Measurements from ENCODE around the gene CFD.
"Not testable (repeated sequence)": the region's sequence is repeated elsewhere in the genome, so short reads cannot be mapped to it uniquely, and the experiment has no call there.

CFD gene

DNA sequence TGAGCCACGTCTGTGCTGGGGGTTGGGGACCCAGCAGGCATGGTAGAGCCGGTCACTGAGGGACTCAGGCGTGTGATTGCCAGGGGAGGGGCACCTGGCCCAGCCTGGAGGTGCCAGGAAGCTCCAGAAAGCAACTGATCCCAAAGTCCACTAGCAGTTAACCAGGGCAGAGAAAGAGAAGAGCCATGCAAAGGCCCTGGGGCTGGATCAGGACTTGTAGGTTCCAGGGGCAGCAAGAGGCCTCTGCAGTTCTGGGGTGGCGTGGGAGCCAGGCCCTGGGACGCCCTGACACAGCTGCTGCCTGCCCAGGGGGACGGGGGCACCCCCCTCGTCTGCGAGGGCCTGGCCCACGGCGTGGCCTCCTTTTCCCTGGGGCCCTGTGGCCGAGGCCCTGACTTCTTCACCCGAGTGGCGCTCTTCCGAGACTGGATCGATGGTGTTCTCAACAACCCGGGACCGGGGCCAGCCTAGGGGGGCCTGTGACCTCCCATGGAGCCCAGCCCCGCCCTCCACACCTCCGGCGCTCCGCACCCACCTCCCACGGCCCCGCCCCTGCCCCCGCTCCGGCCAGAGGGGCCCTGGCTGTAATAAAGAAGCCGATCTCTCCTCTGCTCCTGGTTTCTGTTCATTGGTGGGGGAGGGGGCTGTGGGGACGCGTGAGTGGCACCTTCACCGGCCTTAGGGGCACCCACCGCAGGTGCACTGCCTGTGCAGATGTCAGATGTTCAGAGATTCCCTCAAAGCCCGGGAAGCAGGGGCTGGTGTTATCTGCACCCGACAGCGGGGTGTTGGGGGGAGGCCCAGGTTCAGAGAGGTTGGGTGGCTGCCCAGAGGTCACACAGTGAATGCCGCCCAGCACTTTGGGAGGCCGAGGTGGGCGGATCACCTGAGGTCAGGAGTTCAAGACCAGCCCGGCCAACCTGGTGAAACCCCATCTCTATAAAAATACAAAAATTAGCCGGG is 27.8 kb upstream of the CFD start:
- no peaks in the 10 kb centered on the region for H3K36me3 ChIP-seq (ENCODE audit: control insufficient read depth, insufficient read depth, low read length)
- H3K27me3 ChIP-seq (ENCODE audit: control insufficient read depth, insufficient read depth, low read length), result peaks cover 26% of the 10 kb centered on the region
- H3K9ac ChIP-seq (ENCODE audit: low read length), result no peak overlapping the region
- H3K4me1 ChIP-seq (ENCODE audit: control insufficient read depth, insufficient read depth, low read length), result peaks cover 6% of the 10 kb centered on the region
- no peak overlapping the region for H3K4me3 ChIP-seq (ENCODE audit: low read length)
- H3K9me3 ChIP-seq (ENCODE audit: control insufficient read depth, low read length), result no peaks in the 10 kb centered on the region

DNA sequence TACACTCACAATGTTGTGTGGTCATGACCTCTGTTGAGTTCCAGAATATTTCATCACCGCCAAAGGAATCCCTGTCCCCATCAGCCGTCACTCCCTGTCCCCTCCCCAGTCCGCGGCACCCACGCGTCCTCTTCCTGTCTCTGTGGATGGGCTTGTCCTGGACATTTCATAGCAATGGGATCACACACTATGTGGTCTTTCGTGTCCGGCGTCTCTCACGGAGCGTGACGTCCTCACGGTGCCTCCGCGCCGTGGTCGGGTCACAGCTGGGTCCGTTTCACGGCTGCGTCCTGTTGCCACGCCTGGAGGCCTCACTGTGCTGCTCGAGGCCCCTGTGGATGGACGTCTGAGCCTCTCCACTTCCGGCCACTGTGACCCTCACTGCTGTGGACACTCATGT is 25.2 kb upstream of the CFD start:
- no peaks in the 10 kb centered on the region for H3K9me3 ChIP-seq (ENCODE audit: control insufficient read depth, low read length)
- H3K9ac ChIP-seq (ENCODE audit: low read length), result no peak overlapping the region
- H3K36me3 ChIP-seq (ENCODE audit: control insufficient read depth, insufficient read depth, low read length), result no peaks in the 10 kb centered on the region
- peaks cover 3% of the 10 kb centered on the region for H3K4me1 ChIP-seq (ENCODE audit: control insufficient read depth, insufficient read depth, low read length)
- peaks cover 35% of the 10 kb centered on the region for H3K27me3 ChIP-seq (ENCODE audit: control insufficient read depth, insufficient read depth, low read length)
- no peak overlapping the region for H3K4me3 ChIP-seq (ENCODE audit: low read length)

DNA sequence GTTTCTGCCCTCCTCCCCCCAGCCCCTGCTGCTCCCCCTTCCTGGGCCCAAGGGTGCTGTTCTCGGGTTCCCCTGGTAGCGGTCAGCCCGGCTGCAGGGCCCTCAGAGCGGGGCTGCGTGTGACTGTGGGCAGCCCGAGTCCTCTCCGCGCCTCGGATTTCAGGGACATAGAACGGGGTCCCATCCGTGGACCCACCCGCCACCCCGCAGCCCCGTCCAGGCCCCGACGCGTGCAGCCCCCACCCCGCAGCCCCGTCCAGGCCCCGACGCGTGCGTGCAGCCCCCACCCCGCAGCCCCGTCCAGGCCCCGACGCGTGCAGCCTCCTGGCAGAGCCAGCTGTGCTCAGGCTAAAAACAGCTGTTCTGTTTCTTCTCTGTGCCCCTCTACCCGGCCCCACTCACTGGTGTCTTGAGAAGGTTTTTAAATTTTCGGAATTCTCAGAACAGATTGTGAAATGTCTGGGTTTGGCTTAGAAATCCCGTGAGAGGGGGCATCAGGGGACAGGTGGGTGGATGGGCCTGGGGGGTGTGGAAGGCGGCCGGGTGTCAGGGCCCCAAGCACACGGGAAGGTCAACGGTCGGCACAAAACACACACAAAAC is 24.2 kb upstream of the CFD start:
- Histone ChIP-seq H3K9ac (ENCODE audit: low read length) (no peak overlapping the region), H3K36me3 (ENCODE audit: control insufficient read depth, insufficient read depth, low read length) (no peaks in the 10 kb centered on the region), H3K9me3 (ENCODE audit: control insufficient read depth, low read length) (no peaks in the 10 kb centered on the region), H3K27me3 (ENCODE audit: control insufficient read depth, insufficient read depth, low read length) (peaks cover 33% of the 10 kb centered on the region), H3K4me3 (ENCODE audit: low read length) (no peak overlapping the region), H3K4me1 (ENCODE audit: control insufficient read depth, insufficient read depth, low read length) (peaks cover 4% of the 10 kb centered on the region)

DNA sequence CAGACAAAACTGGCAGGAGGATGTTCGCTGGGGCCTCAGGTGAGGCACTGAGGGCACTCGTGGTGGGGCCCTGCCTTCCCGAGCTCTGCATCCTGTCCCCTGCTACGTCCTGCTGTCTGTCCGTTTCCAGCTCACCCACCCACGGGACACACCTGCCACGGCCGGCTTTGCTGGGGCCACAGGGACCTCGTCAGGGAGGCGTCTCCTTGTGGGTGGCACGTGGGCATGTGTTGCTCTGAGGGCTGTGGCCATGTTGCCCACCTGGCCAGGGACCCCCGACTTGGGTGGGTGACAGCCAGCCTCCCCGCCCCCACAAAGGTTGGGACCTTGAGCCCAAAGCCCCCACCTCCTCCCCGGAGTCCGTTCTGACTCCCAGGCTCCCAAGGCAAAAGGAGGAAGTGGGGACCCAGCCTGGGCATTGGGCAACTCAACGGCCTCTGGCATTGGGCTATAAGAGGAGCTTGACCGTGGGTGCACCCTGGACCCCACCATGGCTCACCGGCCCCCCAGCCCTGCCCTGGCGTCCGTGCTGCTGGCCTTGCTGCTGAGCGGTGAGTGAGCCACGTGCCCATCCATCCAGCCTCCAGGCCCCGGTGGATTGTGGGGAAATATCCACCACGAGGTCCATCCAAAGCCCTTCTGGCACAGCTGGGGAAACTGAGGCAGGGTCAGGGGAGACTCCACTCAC is 18.8 kb upstream of the CFD start, which contains the start of gene PRTN3:
Gene PRTN3, plus strand, starts transcription at position 481 of the 688 bp plus-strand sequence. Its CDS starts 10 bp downstream, at position 491.
- H3K4me3 ChIP-seq (ENCODE audit: low read length), result no peak within 1 kb of the TSS
- H3K9me3 ChIP-seq (ENCODE audit: control insufficient read depth, low read length), result no peaks in the 10 kb centered on the region
- no peak within 1 kb of the TSS for H3K9ac ChIP-seq (ENCODE audit: low read length)
- H3K4me1 ChIP-seq (ENCODE audit: control insufficient read depth, insufficient read depth, low read length), result peaks cover 4% of the 10 kb centered on the region
- H3K27me3 ChIP-seq (ENCODE audit: control insufficient read depth, insufficient read depth, low read length), result peaks cover 51% of the 10 kb centered on the region
- no peaks in the 10 kb centered on the region for H3K36me3 ChIP-seq (ENCODE audit: control insufficient read depth, insufficient read depth, low read length)

DNA sequence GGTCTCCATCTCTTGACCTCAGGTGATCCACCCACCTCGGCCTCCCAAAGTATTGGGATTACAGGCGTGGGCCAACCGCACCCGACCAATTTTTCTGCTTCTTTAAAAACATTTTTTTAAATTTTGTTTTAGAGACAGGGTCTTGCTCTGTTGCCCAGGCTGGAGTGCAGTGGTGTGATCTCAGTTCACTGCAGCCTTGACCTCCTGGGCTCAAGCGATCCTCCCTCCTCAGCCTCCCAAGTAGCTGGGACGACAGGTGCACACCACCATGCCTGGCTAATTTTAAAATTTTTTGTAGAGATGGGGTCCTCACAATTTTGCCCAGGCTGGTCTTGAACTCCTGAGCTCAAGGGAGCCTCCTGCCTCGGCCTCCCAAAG is 16.7 kb upstream of the CFD start:
- H3K4me1 ChIP-seq (ENCODE audit: control insufficient read depth, insufficient read depth, low read length), result not testable (repeated sequence)

DNA sequence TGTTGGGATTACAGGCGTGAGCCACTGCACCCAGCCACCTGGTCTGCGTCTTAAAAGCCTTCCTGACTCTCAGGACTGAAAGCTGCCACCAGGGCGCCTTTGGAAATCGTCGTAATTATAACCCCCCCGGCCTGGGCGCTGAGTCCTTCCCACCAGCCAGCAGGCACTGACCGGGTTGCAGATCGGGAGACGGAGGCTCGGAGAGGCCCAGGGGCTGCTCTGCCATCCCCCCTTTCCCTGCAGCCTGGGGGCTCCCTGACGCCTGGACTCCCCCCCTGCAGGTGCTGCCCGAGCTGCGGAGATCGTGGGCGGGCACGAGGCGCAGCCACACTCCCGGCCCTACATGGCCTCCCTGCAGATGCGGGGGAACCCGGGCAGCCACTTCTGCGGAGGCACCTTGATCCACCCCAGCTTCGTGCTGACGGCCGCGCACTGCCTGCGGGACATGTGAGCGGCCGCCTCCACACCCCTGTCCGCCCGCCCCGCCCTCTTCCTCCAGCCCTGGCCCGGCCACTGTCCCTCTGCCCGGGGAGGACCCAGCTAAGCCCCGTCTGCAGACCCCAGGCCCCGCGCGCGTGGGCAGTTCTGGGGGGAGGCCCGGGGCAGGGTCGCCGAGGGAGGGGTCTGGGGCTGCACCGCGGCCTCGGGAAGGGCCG is 16.2 kb upstream of the CFD start:
- no peak overlapping the region for H3K9ac ChIP-seq (ENCODE audit: low read length)
- no peaks in the 10 kb centered on the region for H3K36me3 ChIP-seq (ENCODE audit: control insufficient read depth, insufficient read depth, low read length)
- peaks cover 55% of the 10 kb centered on the region for H3K27me3 ChIP-seq (ENCODE audit: control insufficient read depth, insufficient read depth, low read length)
- no peaks in the 10 kb centered on the region for H3K9me3 ChIP-seq (ENCODE audit: control insufficient read depth, low read length)
- peaks cover 4% of the 10 kb centered on the region for H3K4me1 ChIP-seq (ENCODE audit: control insufficient read depth, insufficient read depth, low read length)
- no peak overlapping the region for H3K4me3 ChIP-seq (ENCODE audit: low read length)

More for the DNA sequence above, 16.7 kb upstream of the CFD start:
- H3K9ac ChIP-seq (ENCODE audit: low read length); H3K4me3 ChIP-seq (ENCODE audit: low read length); H3K9me3 ChIP-seq (ENCODE audit: control insufficient read depth, low read length); H3K36me3 ChIP-seq (ENCODE audit: control insufficient read depth, insufficient read depth, low read length): not testable (repeated sequence)
- H3K27me3 ChIP-seq (ENCODE audit: control insufficient read depth, insufficient read depth, low read length), result peaks cover 50% of the 10 kb centered on the region

DNA sequence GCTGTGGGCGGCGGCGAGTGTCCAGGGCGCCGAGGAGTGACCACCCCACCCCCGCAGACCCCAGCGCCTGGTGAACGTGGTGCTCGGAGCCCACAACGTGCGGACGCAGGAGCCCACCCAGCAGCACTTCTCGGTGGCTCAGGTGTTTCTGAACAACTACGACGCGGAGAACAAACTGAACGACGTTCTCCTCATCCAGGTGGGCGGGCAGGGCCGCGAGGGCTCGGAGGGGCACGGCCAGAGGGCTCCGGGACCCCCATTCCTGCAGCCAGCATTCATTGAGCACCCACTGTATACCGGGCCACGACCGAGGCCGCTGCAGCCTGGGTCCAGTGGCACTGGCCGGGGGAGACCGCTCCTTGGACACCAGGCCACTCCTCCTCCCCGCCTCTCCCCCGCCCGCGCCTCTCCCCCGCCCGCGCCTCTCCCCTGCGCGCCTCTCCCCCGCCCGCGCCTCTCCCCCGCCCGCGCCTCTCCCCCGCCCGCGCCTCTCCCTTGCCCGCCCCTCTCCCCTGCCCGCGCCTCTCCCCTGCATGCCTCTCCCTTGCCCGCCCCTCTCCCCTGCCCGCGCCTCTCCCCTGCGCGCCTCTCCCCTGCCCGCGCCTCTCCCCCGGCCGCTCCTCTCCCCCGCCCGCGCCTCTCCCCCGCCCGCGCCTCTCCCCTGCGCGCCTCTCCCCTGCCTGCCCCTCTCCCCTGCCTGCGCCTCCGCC is 15.5 kb upstream of the CFD start:
- no peak overlapping the region for H3K4me3 ChIP-seq (ENCODE audit: low read length)

DNA sequence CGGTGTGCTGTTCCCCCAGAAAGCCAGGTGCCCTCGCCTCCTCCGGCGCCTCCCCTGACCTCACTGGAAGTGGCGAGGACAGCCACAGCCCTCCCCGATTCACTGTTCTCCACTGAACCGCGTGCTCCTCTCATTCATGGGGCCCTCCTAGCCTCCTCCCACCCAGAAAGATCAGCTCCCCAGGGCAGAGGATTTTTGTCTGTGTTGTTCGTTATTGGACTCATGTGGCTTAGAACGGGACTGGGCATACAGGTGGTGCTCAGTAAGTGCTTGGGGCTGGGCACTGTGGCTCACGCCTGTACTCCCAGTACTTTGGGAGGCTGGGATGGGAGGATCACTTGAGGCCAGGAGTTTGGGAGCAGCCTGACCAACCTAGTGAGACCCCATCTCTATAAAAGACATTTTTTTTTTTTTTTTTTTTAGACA is 14.9 kb upstream of the CFD start:
- no peak overlapping the region for H3K9ac ChIP-seq (ENCODE audit: low read length)

More for the DNA sequence above, 15.5 kb upstream of the CFD start:
- peaks cover 3% of the 10 kb centered on the region for H3K4me1 ChIP-seq (ENCODE audit: control insufficient read depth, insufficient read depth, low read length)
- no peaks in the 10 kb centered on the region for H3K9me3 ChIP-seq (ENCODE audit: control insufficient read depth, low read length)
- peaks cover 60% of the 10 kb centered on the region for H3K27me3 ChIP-seq (ENCODE audit: control insufficient read depth, insufficient read depth, low read length)
- no peak overlapping the region for H3K9ac ChIP-seq (ENCODE audit: low read length)
- H3K36me3 ChIP-seq (ENCODE audit: control insufficient read depth, insufficient read depth, low read length), result no peaks in the 10 kb centered on the region

DNA sequence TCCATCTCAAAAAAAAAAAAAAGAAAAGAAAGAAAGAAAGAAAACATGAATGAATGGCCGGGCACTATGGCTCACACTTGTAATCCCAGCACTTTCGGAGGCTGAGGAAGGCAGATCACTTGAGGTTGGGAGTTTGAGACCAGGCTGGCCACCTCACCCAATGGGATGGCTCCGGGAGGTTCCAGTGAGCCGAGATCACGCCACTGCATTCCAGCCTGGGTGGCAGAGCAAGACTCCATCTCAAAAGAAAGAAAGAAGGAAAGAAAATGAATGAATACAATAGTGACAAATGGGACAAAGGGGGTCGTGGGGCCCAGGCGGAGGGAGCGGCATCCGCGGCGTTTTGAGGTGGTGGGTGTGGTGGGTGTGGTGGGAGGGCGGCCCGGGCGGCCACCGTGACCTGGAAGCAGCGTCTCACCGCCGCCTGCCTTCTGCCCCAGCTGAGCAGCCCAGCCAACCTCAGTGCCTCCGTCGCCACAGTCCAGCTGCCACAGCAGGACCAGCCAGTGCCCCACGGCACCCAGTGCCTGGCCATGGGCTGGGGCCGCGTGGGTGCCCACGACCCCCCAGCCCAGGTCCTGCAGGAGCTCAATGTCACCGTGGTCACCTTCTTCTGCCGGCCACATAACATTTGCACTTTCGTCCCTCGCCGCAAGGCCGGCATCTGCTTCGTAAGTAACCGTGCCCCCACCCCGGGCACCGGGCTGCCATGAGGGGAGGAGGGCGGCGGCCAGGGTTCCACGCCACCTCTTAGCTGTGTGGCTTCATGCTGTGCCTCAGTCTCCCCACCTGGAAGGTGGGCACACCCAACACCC is 13.6 kb upstream of the CFD start:
- H3K9ac ChIP-seq (ENCODE audit: low read length), result no peak overlapping the region
- peaks cover 55% of the 10 kb centered on the region for H3K27me3 ChIP-seq (ENCODE audit: control insufficient read depth, insufficient read depth, low read length)
- no peaks in the 10 kb centered on the region for H3K4me1 ChIP-seq (ENCODE audit: control insufficient read depth, insufficient read depth, low read length)
- no peaks in the 10 kb centered on the region for H3K9me3 ChIP-seq (ENCODE audit: control insufficient read depth, low read length)
- no peaks in the 10 kb centered on the region for H3K36me3 ChIP-seq (ENCODE audit: control insufficient read depth, insufficient read depth, low read length)
- H3K4me3 ChIP-seq (ENCODE audit: low read length), result no peak overlapping the region

More for the DNA sequence above, 14.9 kb upstream of the CFD start:
- H3K27me3 ChIP-seq (ENCODE audit: control insufficient read depth, insufficient read depth, low read length), result peaks cover 60% of the 10 kb centered on the region
- H3K4me1 ChIP-seq (ENCODE audit: control insufficient read depth, insufficient read depth, low read length), result no peaks in the 10 kb centered on the region
- no peak overlapping the region for H3K4me3 ChIP-seq (ENCODE audit: low read length)
- H3K36me3 ChIP-seq (ENCODE audit: control insufficient read depth, insufficient read depth, low read length), result no peaks in the 10 kb centered on the region
- H3K9me3 ChIP-seq (ENCODE audit: control insufficient read depth, low read length), result no peaks in the 10 kb centered on the region

DNA sequence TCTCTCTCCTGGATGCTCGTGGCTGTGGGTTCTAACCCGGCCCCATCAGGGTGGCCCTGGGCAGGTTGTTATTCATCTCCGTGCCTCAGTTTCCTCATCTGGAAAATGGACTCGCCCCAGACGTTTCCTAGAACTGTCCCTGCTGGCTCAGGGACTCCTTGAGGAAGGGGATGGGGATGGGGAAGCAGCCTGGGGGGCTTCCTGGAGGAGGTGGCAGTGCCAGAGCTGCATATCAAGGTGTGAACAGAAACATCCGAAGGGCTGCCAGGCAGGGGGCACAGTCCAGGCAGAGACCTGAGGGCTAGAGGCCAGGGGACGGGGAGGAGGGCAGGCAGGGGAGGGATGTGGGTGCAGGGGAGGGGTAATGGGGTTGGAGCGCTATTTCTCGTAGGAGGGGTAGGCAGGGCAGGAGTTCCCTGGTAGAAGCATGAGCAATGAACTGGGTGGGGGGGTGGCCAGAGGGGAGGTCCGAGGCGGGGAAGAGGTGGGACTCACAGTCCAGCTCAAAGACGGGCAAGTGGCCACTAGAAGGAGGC is 11.0 kb upstream of the CFD start:
- no peaks in the 10 kb centered on the region for H3K36me3 ChIP-seq (ENCODE audit: control insufficient read depth, insufficient read depth, low read length)
- H3K27me3 ChIP-seq (ENCODE audit: control insufficient read depth, insufficient read depth, low read length), result peaks cover 55% of the 10 kb centered on the region
- no peak overlapping the region for H3K9ac ChIP-seq (ENCODE audit: low read length)
- H3K4me1 ChIP-seq (ENCODE audit: control insufficient read depth, insufficient read depth, low read length), result no peaks in the 10 kb centered on the region
- H3K4me3 ChIP-seq (ENCODE audit: low read length), result no peak overlapping the region
- no peaks in the 10 kb centered on the region for H3K9me3 ChIP-seq (ENCODE audit: control insufficient read depth, low read length)

Data from mucosa of stomach (tissue), 1 donor.